H1 (cell line): ENCODE results near the gene ASF1B. TPM values are rescaled to one million over a fixed set of nuclear protein-coding genes. Genes with fewer than 3 reads are reported as not detected.

ENCODE experiments used
- CTCF ChIA-PET: fragments of 300-600 bp; sonication (Branson Sonifier 250); formaldehyde crosslinking; loops from one replicate; lab custom pipeline; 2021; ENCODE audit not compliant: partially characterized antibody; lab: Charles Lee
- POLR2A ChIA-PET: fragments of 300-600 bp; sonication (Branson Sonifier 250); formaldehyde crosslinking; loops from one replicate; lab custom pipeline; 2021; ENCODE audit warnings: inconsistent platforms; ENCODE audit not compliant: partially characterized antibody; lab: Charles Lee
- DNase-seq, 2 experiments: peaks; one replicate each; pipeline versions ENCODE4 v3.0.0 to v3.0.0-alpha.2; 2010 to 2022; ENCODE audit warnings: low spot score in 2 of 2, low read depth in 1 of 2, mixed read lengths in 1 of 2
- FAIRE-seq: peaks from 2 replicates; lab custom pipeline; 2011; peaks lifted over from hg19 to GRCh38; lab: Jason Lieb, UNC
- H2AFZ ChIP-seq: 2 replicates; pipeline ENCODE4 v1.8.1; 2012; ENCODE audit warnings: low read length, inconsistent platforms
- H2AK5ac ChIP-seq: 2 replicates; pipeline ENCODE4 v1.6.1; 2013; ENCODE audit warnings: low read depth, low read length
- H2BK120ac ChIP-seq: replicated peaks from 2 replicates; pipeline ENCODE3; 2013; ENCODE audit warnings: low read depth, low read length, inconsistent platforms
- H2BK12ac ChIP-seq: 2 replicates; pipeline ENCODE4 v1.6.1; 2013; ENCODE audit warnings: low read depth, low read length
- H2BK15ac ChIP-seq: 2 replicates; pipeline ENCODE4 v1.6.1; 2013; ENCODE audit warnings: low read length
- H2BK20ac ChIP-seq: 2 replicates; pipeline ENCODE4 v1.6.1; 2013; ENCODE audit warnings: low read length
- H2BK5ac ChIP-seq: 2 replicates; pipeline ENCODE4 v1.6.1; 2013; ENCODE audit warnings: low read depth, low read length
- H3K14ac ChIP-seq: 2 replicates; pipeline ENCODE4 v1.6.1; 2013; ENCODE audit warnings: inconsistent platforms; ENCODE audit not compliant: insufficient read length
- H3K18ac ChIP-seq: 2 replicates; pipeline ENCODE4 v1.6.1; 2013; ENCODE audit warnings: low read length; ENCODE audit errors: extremely low read depth
- H3K23ac ChIP-seq: 2 replicates; pipeline ENCODE4 v1.6.1; 2013; ENCODE audit warnings: inconsistent platforms; ENCODE audit not compliant: insufficient read length
- H3K23me2 ChIP-seq: 2 replicates; pipeline ENCODE4 v1.6.1; 2013; ENCODE audit warnings: low read depth, low read length
- H3K27ac ChIP-seq: 2 replicates; pipeline ENCODE4 v1.6.1; 2011; ENCODE audit warnings: low read depth, low read length, inconsistent platforms
- H3K27me3 ChIP-seq, 4 experiments: replicated peaks in 1 of 4; 1 replicate in 1 of 4; 2 replicates in 3 of 4; pipeline versions ENCODE4 v1.6.1 to v1.8.1; 2011 to 2013; ENCODE audit warnings: low read length in 3 of 4, mild to moderate bottlenecking in 3 of 4, inconsistent platforms in 2 of 4, mixed read lengths in 2 of 4, moderate library complexity in 1 of 4; ENCODE audit not compliant: control insufficient read depth in 3 of 4, insufficient read depth in 3 of 4; ENCODE audit errors: extremely low read depth in 1 of 4
- H3K36me3 ChIP-seq, 4 experiments: 2 replicates each; pipeline versions ENCODE4 v1.6.1 to v1.8.1; 2011 to 2013; ENCODE audit warnings: mild to moderate bottlenecking in 4 of 4, low read length in 3 of 4, moderate library complexity in 2 of 4, control low read depth in 1 of 4, inconsistent platforms in 1 of 4; ENCODE audit not compliant: insufficient read depth in 4 of 4, control insufficient read depth in 2 of 4
- H3K4ac ChIP-seq: replicated peaks from 2 replicates; pipeline ENCODE3; 2013; ENCODE audit warnings: low read length, low read depth, mixed read lengths, inconsistent platforms; ENCODE audit not compliant: insufficient read length
- H3K4me1 ChIP-seq, 4 experiments: replicated peaks in 1 of 4; 1 replicate in 1 of 4; 2 replicates in 3 of 4; pipeline versions ENCODE4 v1.6.1 to v1.8.1; 2011 to 2013; ENCODE audit warnings: low read length in 3 of 4, inconsistent platforms in 2 of 4, mixed read lengths in 1 of 4; ENCODE audit not compliant: insufficient read depth in 4 of 4, control insufficient read depth in 3 of 4
- H3K4me2 ChIP-seq, 2 experiments: 2 replicates each; pipeline versions ENCODE4 v1.6.1 to v1.8.1; 2011 to 2013; ENCODE audit warnings: low read depth in 2 of 2, low read length in 2 of 2, control low read depth in 1 of 2, inconsistent platforms in 1 of 2, mild to moderate bottlenecking in 1 of 2; ENCODE audit not compliant: insufficient read depth in 1 of 2
- H3K4me3 ChIP-seq, 4 experiments: fragments of 200-600, 300-600 bp in 1 of 4; sonication (generic), shearing (Covaris generic), sonication (Bioruptor Twin) in 1 of 4; 2 replicates each; pipeline versions ENCODE4 v1.5.1 to v1.8.1; 2011 to 2016; ENCODE audit warnings: low read length in 4 of 4, low read depth in 3 of 4, control low read depth in 2 of 4, inconsistent platforms in 2 of 4, mild to moderate bottlenecking in 2 of 4, mixed read lengths in 1 of 4, moderate library complexity in 1 of 4; ENCODE audit not compliant: insufficient read depth in 2 of 4; ENCODE audit errors: extremely low read depth in 1 of 4
- H3K56ac ChIP-seq: replicated peaks from 2 replicates; pipeline ENCODE3; 2013; ENCODE audit warnings: low read depth, mild to moderate bottlenecking, mixed read lengths, low read length, inconsistent platforms; ENCODE audit not compliant: insufficient read length
- H3K79me1 ChIP-seq: 2 replicates; pipeline ENCODE4 v1.6.1; 2013; ENCODE audit warnings: low read depth, low read length, control low read depth
- H3K79me2 ChIP-seq, 2 experiments: 2 replicates each; pipeline versions ENCODE4 v1.6.1 to v1.8.1; 2012 to 2013; ENCODE audit warnings: low read length in 2 of 2, mild to moderate bottlenecking in 2 of 2, inconsistent platforms in 1 of 2; ENCODE audit not compliant: insufficient read depth in 2 of 2, control insufficient read depth in 1 of 2
- H3K9ac ChIP-seq, 4 experiments: replicated peaks in 1 of 4; 1 replicate in 1 of 4; 2 replicates in 3 of 4; pipeline versions ENCODE4 v1.6.1 to v1.8.1; 2011 to 2013; ENCODE audit warnings: low read depth in 3 of 4, low read length in 3 of 4, control low read depth in 2 of 4, mild to moderate bottlenecking in 2 of 4, moderate library complexity in 2 of 4, inconsistent platforms in 1 of 4; ENCODE audit errors: extremely low read depth in 1 of 4
- H3K9me3 ChIP-seq, 2 experiments: 2 replicates each; pipeline versions ENCODE4 v1.6.1 to v1.8.1; 2012 to 2013; ENCODE audit warnings: mild to moderate bottlenecking in 2 of 2, moderate library complexity in 2 of 2, control low read depth in 1 of 2, inconsistent platforms in 1 of 2, low read depth in 1 of 2, low read length in 1 of 2, mixed read lengths in 1 of 2; ENCODE audit not compliant: insufficient read depth in 2 of 2
- H4K20me1 ChIP-seq, 2 experiments: replicated peaks in 1 of 2; 2 replicates each; pipeline versions ENCODE3 to v1.8.1; 2011 to 2013; ENCODE audit warnings: inconsistent platforms in 2 of 2, low read length in 2 of 2, mild to moderate bottlenecking in 1 of 2; ENCODE audit not compliant: insufficient read depth in 2 of 2, control insufficient read depth in 1 of 2
- H4K5ac ChIP-seq: 2 replicates; pipeline ENCODE4 v1.6.1; 2013; ENCODE audit warnings: low read length, low read depth, mixed read lengths, inconsistent platforms; ENCODE audit not compliant: insufficient read length
- H4K8ac ChIP-seq: 2 replicates; pipeline ENCODE4 v1.8.0; 2013; ENCODE audit warnings: mild to moderate bottlenecking, moderate library complexity, low read length, inconsistent platforms; ENCODE audit not compliant: insufficient read depth; ENCODE audit errors: extremely low read depth
- H4K91ac ChIP-seq: replicated peaks from 2 replicates; pipeline ENCODE3; 2013; ENCODE audit warnings: low read length, mixed read lengths, inconsistent platforms; ENCODE audit not compliant: insufficient read length
- CBX8 ChIP-seq: fragments of 300-800, 300-1000 bp; sonication (generic); IDR thresholded peaks from 2 replicates; pipeline ENCODE4 v1.7.1; 2016; ENCODE audit warnings: low read depth, low read length, borderline replicate concordance
- CREB1 ChIP-seq: IDR thresholded peaks from 2 replicates; pipeline ENCODE4 v1.6.1; 2012; ENCODE audit warnings: inconsistent platforms
- EZH2 ChIP-seq: fragments of 200-600 bp; sonication (generic); IDR thresholded peaks from 2 replicates; pipeline ENCODE4 v1.7.1; 2012; ENCODE audit warnings: low read depth, mild to moderate bottlenecking, moderate library complexity, low read length, inconsistent platforms; ENCODE audit not compliant: severe bottlenecking
- NRF1 ChIP-seq: IDR thresholded peaks from 2 replicates; pipeline ENCODE4 v1.6.1; 2011; ENCODE audit warnings: mild to moderate bottlenecking, low read depth, low read length, improper control_type of control experiment
- SP2 ChIP-seq: IDR thresholded peaks from 2 replicates; pipeline ENCODE4 v1.6.1; 2012; ENCODE audit warnings: mild to moderate bottlenecking, low read length, inconsistent platforms
- SP4 ChIP-seq: IDR thresholded peaks from 2 replicates; pipeline ENCODE4 v1.6.1; 2012; ENCODE audit warnings: low read length, inconsistent platforms
- WGBS, 2 experiments: shearing (Covaris generic) in 1 of 2; methylation state at CpG; one replicate each; pipeline versions ENCODE4 v1.1.6 to v1.1.7; 2013 to 2015; ENCODE audit warnings: low lambda C conversion rate in 2 of 2, mixed read lengths in 2 of 2, inconsistent platforms in 1 of 2, low coverage in 1 of 2, missing lambda C conversion rate in 1 of 2; ENCODE audit not compliant: insufficient replicate concordance in 2 of 2, insufficient coverage in 1 of 2, insufficient read length in 1 of 2; ENCODE audit errors: extremely low coverage in 1 of 2, missing lambda C conversion rate in 1 of 2; 5-methylcytosine and 5-hydroxymethylcytosine counted together
- polyA plus RNA-seq, 7 experiments: library from polyadenylated mRNA; depleted of rRNA in 3 of 7; stranded (reverse) in 5 of 7; unstranded in 2 of 7; fragments of >200 nt in 5 of 7; fragments of 200-250 nt in 2 of 7; gene quantifications; 1 replicate in 5 of 7; 2 replicates in 1 of 7; 4 replicates in 1 of 7; pipeline versions ENCODE4 v1.2.1 to v1.2.3, GENCODE V29; 2011 to 2013; ENCODE audit warnings: missing spikeins in 2 of 7, mixed read lengths in 2 of 7
- total RNA-seq: library from RNA; stranded (reverse); fragmentation: NEBNext Ultra II Directional; extraction: Animal tissue kit (Norgen Biotek cat#: 25700); gene quantifications from 2 replicates; pipeline ENCODE4 v1.2.1, GENCODE V29; 2021
- TF ChIP-seq, protein P1 (sequence below), 3 experiments: IDR thresholded peaks; 1 replicate in 2 of 3; 2 replicates in 1 of 3; pipeline versions ENCODE4 v1.5.1 to v1.6.1; 2011; ENCODE audit warnings: low read length in 3 of 3, mild to moderate bottlenecking in 3 of 3, inconsistent platforms in 2 of 3, low read depth in 1 of 3, moderate library complexity in 1 of 3; ENCODE audit not compliant: insufficient read depth in 1 of 3; ENCODE audit errors: control extremely low read depth in 1 of 3

Gene ASF1B
- total and polyA plus RNA-seq, 2 of the 8 experiments (the other 6 are each of a cell fraction or from before 2014, with no cell fraction given) = 32.6 to 59.2 TPM

DNA sequence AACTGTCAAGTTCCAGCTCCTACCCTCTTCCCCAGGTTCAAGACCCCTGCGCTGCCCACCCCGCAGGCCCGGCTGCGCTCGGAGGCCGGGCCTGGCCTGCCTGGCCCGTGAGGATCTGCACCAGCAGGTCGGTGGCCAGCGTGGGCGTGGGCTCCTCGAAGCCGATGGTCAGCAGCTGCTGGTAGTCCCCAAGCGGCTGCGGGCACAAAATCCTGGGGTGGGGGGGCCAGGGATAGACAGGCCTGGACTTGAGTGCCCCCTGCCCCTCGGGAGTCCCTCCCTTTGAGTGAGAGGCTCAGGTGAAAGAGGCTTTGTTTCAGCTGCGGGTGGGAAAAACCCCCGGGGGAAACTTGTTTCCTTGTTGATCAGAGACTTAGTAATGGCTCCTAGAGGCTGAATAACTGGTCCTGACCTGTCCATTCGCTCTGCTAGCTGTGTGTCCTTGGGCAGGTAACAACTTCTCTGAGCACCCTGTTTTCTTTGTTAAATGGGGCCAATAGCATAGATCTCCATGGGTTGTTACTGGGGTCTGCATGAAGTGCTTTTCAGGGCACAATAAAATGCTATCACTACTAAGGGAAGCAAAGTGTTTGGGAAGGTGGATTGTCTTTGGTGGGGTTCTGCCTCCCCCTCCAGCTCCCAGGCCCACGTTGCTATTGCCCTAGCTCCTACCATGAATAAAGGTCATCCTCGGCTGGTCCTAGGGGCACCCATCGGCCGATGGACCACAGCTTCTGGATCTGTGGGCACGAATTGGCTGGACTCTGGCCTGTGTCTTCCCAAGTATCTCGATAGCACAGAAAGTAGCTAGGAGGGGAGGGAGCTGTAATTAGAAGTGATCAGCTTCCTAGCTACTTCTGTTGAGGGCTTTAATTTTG, 54.4 kb downstream of the ASF1B start:
- H4K8ac ChIP-seq = no peak overlapping the region
- H3K4me3 ChIP-seq = peak overlapping the region; percentile 35 to 76 (median 47)
- H3K27ac ChIP-seq = no peak overlapping the region
- ChIA-PET POLR2A (interaction anchor here (0.9 to 2.1 kb wide), 5 partner anchors 10 to 307 kb away, joined by 3 to 6 read pairs (median 3); a partner anchor contains a TSS), CTCF (interaction anchor here (0.6 to 11.2 kb wide), 10 partner anchors 10 to 267 kb away, joined by 3 to 75 read pairs (median 6); partner anchors contain the start of genes IL27RA, MISP3 and PALM3)
- peaks cover 0 to 3% (median 0%) of the 10 kb centered on the region in 4 experiments; a peak in 1 of 7 replicates for H3K4me1 ChIP-seq
- H2BK20ac ChIP-seq = no peak overlapping the region
- no peak for FAIRE-seq
- no peak overlapping the region for H3K18ac ChIP-seq
- no peak overlapping the region for H3K14ac ChIP-seq
- no peak overlapping the region for H2AK5ac ChIP-seq
- no peak overlapping the region for H2BK5ac ChIP-seq
- no peaks in the 10 kb centered on the region for H3K9me3 ChIP-seq
- no peak overlapping the region for H3K4ac ChIP-seq
- no peak overlapping the region for H3K23ac ChIP-seq
- H3K56ac ChIP-seq = no peak overlapping the region
- H2BK12ac ChIP-seq = no peak overlapping the region
- H3K27me3 ChIP-seq = peaks cover 0 to 4% (median 0%) of the 10 kb centered on the region in 4 experiments; a peak in 3 of 7 replicates
- H3K9ac ChIP-seq = no peak overlapping the region; a peak in 1 of 7 replicates
- H4K20me1 ChIP-seq = peaks cover 0 to 2% of the 10 kb centered on the region in 2 experiments
- H3K23me2 ChIP-seq = peaks cover 4% of the 10 kb centered on the region; the same call in 1 of the 2 replicates
- no peaks in the 10 kb centered on the region for H3K79me1 ChIP-seq
- no peaks in the 10 kb centered on the region for H3K79me2 ChIP-seq
- 68% methylated on average over 14 of the region's 24 CpGs; no CpG with 5 or more reads in 1 of the 2 experiments for WGBS, 2 experiments
- H4K5ac ChIP-seq = no peak overlapping the region
- H2AFZ ChIP-seq = no peak overlapping the region
- no peak overlapping the region for H4K91ac ChIP-seq
- DNase-seq = no peak
- H3K4me2 ChIP-seq = peak overlapping the region; percentile 72 to 78
- H2BK120ac ChIP-seq = no peak overlapping the region
- H2BK15ac ChIP-seq = no peak overlapping the region
- H3K36me3 ChIP-seq = no peaks in the 10 kb centered on the region
- no peak for TF ChIP-seq SP2
- TF ChIP-seq, protein P1, sequence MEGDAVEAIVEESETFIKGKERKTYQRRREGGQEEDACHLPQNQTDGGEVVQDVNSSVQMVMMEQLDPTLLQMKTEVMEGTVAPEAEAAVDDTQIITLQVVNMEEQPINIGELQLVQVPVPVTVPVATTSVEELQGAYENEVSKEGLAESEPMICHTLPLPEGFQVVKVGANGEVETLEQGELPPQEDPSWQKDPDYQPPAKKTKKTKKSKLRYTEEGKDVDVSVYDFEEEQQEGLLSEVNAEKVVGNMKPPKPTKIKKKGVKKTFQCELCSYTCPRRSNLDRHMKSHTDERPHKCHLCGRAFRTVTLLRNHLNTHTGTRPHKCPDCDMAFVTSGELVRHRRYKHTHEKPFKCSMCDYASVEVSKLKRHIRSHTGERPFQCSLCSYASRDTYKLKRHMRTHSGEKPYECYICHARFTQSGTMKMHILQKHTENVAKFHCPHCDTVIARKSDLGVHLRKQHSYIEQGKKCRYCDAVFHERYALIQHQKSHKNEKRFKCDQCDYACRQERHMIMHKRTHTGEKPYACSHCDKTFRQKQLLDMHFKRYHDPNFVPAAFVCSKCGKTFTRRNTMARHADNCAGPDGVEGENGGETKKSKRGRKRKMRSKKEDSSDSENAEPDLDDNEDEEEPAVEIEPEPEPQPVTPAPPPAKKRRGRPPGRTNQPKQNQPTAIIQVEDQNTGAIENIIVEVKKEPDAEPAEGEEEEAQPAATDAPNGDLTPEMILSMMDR (IDR thresholded peaks at IDR 0.05; ENCODE audit: control extremely low read depth in 1 of 3, insufficient read depth in 1 of 3, low read depth in 1 of 3, low read length in 3 of 3) = no peak
- no peak for TF ChIP-seq CREB1
- no peak for TF ChIP-seq CBX8
- TF ChIP-seq NRF1 = no peak
- no peak for TF ChIP-seq EZH2
- no peak for TF ChIP-seq SP4
